ENCODE measurements around the gene GNG7. TPM values are rescaled to one million over a fixed set of nuclear protein-coding genes. Genes with fewer than 3 reads are reported as not detected.

Gene GNG7
- total RNA-seq, 1 experiment from 2014 or later = 7.7 TPM

DNA sequence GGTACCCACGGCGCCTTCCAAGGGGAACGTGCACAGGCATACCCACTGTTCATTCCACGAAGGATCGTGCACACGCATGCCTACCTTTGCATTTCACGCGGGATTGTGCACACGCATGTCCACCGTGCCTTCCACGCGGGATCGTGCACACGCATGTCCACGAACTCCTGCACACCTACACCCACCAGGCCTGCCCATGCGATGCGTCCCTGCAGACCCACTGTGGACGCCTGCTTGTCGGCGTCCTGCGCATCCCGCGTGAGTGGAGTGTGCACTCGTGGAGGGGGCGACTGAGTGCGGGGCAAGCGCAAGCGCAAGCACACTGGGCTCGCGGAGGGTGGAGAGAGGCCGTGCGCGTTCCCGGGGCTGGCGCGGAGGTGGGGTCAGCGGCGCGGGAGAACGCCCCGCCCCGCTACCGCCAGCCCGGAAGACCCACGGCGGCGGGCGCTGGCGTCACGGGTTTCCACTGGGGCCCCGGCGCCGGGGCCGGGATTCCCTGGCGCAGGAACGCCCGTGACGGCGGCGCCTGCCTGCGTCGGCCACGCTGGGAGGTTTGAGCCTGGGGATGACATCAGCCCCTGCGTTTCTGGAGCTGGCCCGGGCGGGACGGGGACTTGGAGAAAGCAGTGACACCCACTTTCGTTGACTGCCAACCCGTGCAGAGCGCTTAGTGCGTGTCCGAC is 207.9 kb downstream of the GNG7 start:
- H3K9ac ChIP-seq (ENCODE audit: extremely low read depth, insufficient read length, low read length) = no peak overlapping the region
- peaks cover 2% of the 10 kb centered on the region for H3K4me1 ChIP-seq (ENCODE audit: insufficient read depth, low read length)
- no peak overlapping the region for H3K56ac ChIP-seq (ENCODE audit: insufficient read length, low read depth, low read length)
- Mint-ChIP-seq H3K4me1 (peaks cover 12 to 27% of the 10 kb centered on the region in 2 experiments), H3K36me3 (ENCODE audit: insufficient read depth in 1 of 3, low read depth in 3 of 3) (no peaks in the 10 kb centered on the region), H3K27me3 (ENCODE audit: low read depth) (peaks cover 47% of the 10 kb centered on the region), H3K9me3 (no peaks in the 10 kb centered on the region; a peak in 2 of 5 replicates), H3K27ac (no peak overlapping the region), H3K4me3 (peak overlapping the region; percentile 59 to 79)
- H3K27me3 ChIP-seq (ENCODE audit: insufficient read depth, low read length) = peaks cover 7% of the 10 kb centered on the region; the same call in 1 of the 2 replicates
- H3K79me2 ChIP-seq (ENCODE audit: insufficient read depth, low read length) = no peaks in the 10 kb centered on the region
- H3K79me1 ChIP-seq (ENCODE audit: insufficient read depth, low read depth, low read length, poor library complexity, severe bottlenecking) = no peaks in the 10 kb centered on the region
- TF ChIP-seq, protein P1, sequence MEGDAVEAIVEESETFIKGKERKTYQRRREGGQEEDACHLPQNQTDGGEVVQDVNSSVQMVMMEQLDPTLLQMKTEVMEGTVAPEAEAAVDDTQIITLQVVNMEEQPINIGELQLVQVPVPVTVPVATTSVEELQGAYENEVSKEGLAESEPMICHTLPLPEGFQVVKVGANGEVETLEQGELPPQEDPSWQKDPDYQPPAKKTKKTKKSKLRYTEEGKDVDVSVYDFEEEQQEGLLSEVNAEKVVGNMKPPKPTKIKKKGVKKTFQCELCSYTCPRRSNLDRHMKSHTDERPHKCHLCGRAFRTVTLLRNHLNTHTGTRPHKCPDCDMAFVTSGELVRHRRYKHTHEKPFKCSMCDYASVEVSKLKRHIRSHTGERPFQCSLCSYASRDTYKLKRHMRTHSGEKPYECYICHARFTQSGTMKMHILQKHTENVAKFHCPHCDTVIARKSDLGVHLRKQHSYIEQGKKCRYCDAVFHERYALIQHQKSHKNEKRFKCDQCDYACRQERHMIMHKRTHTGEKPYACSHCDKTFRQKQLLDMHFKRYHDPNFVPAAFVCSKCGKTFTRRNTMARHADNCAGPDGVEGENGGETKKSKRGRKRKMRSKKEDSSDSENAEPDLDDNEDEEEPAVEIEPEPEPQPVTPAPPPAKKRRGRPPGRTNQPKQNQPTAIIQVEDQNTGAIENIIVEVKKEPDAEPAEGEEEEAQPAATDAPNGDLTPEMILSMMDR (conservative IDR thresholded peaks at IDR 0.05) = no peak
- H3K4ac ChIP-seq (ENCODE audit: low read depth, low read length) = no peak overlapping the region
- no peak overlapping the region for H2BK5ac ChIP-seq (ENCODE audit: insufficient read length, low read length)
- H3K23me2 ChIP-seq (ENCODE audit: insufficient read length, low read depth, low read length, poor library complexity, severe bottlenecking) = no peaks in the 10 kb centered on the region
- H4K91ac ChIP-seq (ENCODE audit: insufficient read length, low read depth, low read length) = no peak overlapping the region
- H3K23ac ChIP-seq (ENCODE audit: insufficient read length, low read depth, low read length) = no peak overlapping the region
- peak overlapping the region; percentile 40 for H3K4me2 ChIP-seq (ENCODE audit: insufficient read depth, insufficient read length, low read length)
- no peak overlapping the region for H3K14ac ChIP-seq (ENCODE audit: insufficient read depth, low read length)
- H4K8ac ChIP-seq (replicated peaks; ENCODE audit: insufficient read length, low read depth, low read length) = no peak overlapping the region
- no peak overlapping the region for H2BK120ac ChIP-seq (ENCODE audit: low read depth, low read length, poor library complexity, severe bottlenecking)
- H2BK20ac ChIP-seq (ENCODE audit: low read depth, low read length, poor library complexity, severe bottlenecking) = no peak overlapping the region
- DNase-seq = no peak
- no peak overlapping the region for H2BK15ac ChIP-seq (ENCODE audit: low read depth, low read length)
- H3K18ac ChIP-seq (ENCODE audit: insufficient read length, low read depth, low read length) = no peak overlapping the region
- no peak overlapping the region for H2AK5ac ChIP-seq (ENCODE audit: insufficient read length, low read length)
- no peak overlapping the region for H2AFZ ChIP-seq (ENCODE audit: low read length)
- H3T11ph ChIP-seq (ENCODE audit: low read length) = no peak overlapping the region
- no peaks in the 10 kb centered on the region for H3K9me3 ChIP-seq (ENCODE audit: control insufficient read depth, low read depth, low read length)
- no peaks in the 10 kb centered on the region for H4K20me1 ChIP-seq (ENCODE audit: control insufficient read depth, insufficient read depth, insufficient read length)
- no peak overlapping the region for H3K27ac ChIP-seq (ENCODE audit: insufficient read length, low read depth, low read length)
- H4K5ac ChIP-seq (ENCODE audit: insufficient read length, low read depth, low read length) = peak overlapping the region; percentile 5
- no peak overlapping the region for H2BK12ac ChIP-seq (ENCODE audit: insufficient read length, low read depth, low read length)
- WGBS (ENCODE audit: extremely low coverage, insufficient read length, low lambda C conversion rate) = no CpG with 5 or more reads among the region's 72 CpGs
